HG03135 (cell line): ENCODE measurements around the gene BSCL2.
"Not testable (repeated sequence)": the region's sequence is repeated elsewhere in the genome, so short reads cannot be mapped to it uniquely, and the experiment has no call there.

ENCODE experiments used
- ATAC-seq: cut with Tn5 transposase; IDR thresholded peaks from one replicate; pipeline ENCODE4 v1.9.1; 2021; ENCODE audit warnings: mild to moderate bottlenecking, moderate library complexity; ENCODE audit not compliant: unreplicated experiment

The BSCL2 gene

DNA sequence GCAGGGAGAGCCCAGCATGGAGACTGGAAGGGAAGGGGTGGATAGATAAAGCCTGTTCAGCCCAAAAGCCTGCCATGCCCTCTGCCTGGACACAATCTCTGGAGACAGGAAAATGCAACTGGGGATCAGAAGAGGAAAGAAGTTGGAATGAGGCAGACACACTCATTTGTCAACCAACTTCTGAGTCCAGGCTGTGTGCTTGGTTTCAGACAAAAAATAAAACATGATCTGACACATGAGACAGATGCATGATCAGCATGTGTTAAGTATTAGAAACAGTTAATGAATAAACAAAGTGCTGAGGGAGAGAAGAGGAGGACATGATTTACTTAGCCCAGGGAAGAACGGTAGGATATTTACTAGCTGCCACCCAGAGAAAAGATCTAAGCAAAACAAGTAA is 18.7 kb downstream of the BSCL2 start:
- ATAC-seq, result no peak

GRCh38 chr11:62687508-62688396 is 19.5 kb downstream of the BSCL2 start:
- no peak for ATAC-seq

DNA sequence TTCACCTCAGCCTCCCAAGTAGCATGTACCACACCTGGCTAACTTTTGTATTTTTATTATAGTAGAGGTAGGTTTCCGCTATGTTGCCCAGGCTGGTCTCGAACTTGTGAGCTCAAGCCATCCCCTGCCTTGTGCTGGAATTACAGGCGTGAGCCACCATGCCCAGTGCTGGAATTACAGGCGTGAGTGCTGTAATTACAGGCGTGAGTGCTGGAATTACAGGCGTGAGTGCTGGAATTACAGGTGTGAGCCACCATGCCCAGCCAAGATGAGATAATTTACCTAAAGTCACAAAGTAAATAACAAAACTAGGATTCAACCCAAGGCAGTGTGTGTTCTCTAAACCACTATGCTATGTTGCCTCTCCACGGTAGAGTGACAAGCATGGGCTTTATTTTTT is 24.7 kb downstream of the BSCL2 start:
- ATAC-seq, result no peak

DNA sequence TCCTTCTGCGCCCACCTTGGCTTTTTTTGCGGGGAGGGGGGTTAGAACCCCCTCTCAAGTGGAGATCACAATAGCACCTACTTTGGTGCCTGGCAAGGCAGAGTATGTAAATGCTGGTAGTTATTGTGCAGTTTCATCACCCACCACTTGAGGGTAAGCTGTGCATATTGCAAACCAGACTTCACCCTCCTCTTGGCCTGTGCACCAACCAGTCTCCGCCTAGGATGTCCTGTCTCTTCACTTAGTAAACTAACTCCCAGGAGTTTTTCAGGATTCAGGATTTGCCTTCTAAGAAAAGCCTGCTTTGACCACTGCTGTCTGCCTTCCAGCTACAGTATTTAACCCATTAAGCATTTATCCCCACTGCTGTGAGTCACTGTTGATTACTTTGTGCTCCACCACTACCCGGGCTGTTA is 26.4 kb downstream of the BSCL2 start:
- peak; percentile 62 for ATAC-seq

GRCh38 chr11:62678770-62679696 is 28.2 kb downstream of the BSCL2 start, which contains the start of gene UBXN1:
TSS of gene UBXN1 (minus strand) at chr11:62679073. CDS start at chr11:62678923, 150 bp downstream.
- ATAC-seq, result no peak

- ATAC-seq, result no peak
Observed at GRCh38 chr11:62678433-62678769, 28.8 kb downstream of the BSCL2 start.

DNA sequence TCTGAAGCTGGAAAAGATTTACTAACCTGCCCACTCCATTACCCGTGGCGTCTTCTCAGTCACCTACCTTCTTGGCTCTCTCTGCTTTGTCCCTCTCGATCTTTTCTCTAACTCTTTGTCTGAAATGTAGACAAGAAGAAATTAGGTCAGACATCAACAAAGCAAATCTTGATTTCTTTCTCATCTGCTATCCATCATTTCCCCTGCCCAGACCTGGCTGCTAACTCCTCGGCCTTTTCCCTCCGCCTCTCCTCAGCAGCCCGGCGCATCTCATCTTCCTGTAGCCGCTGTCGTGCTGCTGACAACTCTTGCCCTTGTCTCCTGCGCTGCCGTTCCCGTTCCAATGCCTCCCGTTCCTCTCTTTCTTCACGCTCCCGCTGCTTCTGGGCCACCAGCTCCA is 29.5 kb downstream of the BSCL2 start:
- no peak for ATAC-seq

DNA sequence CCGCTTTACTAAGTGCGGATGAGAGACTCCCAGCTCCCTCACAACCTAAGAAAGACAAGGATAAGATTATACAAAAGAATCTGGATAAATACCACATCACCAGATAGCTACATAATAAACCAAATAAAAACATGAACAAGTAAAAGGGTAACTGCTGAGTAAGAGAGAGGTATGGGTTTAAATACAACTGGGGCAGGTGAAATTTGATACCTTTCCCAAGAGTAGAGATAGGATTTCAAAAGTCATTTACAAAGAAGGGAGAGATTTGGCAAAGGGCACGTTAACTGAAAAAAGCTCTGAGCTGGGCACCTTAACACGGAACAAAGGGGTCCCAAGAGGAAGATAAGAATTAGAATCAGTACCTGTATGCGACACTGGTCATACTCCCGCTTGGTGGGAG is 30.1 kb downstream of the BSCL2 start:
- no peak for ATAC-seq

DNA sequence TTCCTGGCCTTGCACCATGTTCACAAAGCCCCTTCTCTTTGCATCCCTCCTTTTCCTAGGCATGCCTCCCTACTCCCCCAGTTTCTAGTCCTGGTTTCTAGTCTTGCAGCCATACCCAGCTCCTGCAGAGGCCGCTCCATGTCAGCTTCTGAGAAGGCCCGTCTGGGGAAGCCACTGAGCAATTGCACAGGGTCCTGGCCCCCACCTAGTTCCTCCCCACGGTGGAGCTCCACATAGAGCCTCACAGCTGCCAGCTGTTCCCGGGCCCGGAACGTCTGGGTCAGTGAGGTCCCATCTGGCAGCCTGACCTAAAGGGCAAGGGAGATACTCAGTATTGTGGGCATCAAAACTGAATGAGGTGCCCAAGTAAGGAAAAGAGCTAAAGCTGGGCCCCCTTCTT is 30.5 kb downstream of the BSCL2 start:
- ATAC-seq, result no peak

GRCh38 chr11:62675415-62675814 is 31.8 kb downstream of the BSCL2 start:
- ATAC-seq, result not testable (repeated sequence)

- ATAC-seq, result no peak
Observed at GRCh38 chr11:62673196-62673525, 34.1 kb downstream of the BSCL2 start.

GRCh38 chr11:62671608-62672389 is 35.4 kb downstream of the BSCL2 start, which contains the start of the genes LBHD1 and UQCC3:
TSS of gene LBHD1 (minus strand) at chr11:62672267. CDS start at chr11:62670031, 2,236 bp downstream.
TSS of gene UQCC3 (plus strand) at chr11:62671673. CDS start at chr11:62671746, 73 bp downstream.
- peak; percentile 58 for ATAC-seq

DNA sequence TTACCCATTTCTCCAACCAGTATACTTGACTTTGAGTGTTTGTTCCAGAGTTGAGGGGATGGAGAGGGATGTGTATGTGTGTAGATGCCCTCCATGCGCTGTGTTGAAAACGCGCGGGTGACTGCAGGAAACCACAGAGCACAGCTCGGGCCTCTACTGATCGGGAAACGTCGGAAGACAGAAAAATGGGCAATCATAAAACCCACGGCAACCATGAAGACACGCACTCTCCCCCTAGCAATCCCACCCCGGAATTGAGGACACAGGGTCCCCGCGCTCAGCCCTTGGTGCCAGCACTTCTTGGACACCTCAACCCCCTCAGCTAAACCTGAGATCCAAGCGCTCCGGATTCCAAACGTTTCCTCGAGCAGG is 36.0 kb downstream of the BSCL2 start:
- peak; percentile 8 for ATAC-seq

DNA sequence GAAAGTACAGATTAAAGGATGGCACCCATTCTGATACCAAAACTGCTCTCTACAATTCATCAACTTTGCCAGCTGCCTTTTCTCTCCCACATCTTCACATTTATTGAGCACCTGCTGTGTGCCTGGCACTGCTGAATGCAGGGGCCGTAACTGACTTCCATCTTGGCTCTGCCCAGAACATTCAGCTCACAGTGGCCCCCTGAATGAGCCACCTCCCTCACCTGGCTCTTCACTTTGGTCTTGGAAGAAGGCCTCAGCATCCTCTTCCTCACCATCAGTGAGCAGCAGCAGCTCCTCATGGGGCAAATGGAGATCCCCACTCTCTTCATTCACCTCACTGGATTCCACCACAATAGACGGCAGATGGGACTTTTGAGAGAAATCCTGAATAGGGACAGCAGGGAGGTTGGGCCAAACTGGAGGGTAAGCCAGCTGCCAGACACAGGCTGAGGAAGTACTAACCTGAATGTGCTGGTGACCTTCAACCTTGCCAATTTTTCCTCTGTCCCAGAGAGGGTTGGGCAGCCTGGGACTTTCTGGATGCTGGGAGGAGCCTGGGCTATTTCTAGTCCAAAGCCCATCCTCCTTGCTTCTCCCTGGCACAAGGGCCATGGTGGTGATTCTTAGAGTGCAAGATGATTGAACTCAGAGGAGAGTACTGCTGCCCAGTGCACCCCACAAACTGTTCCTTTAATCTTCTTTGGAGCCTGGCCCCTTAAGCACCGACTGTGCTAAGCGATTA is 37.6 kb downstream of the BSCL2 start:
- ATAC-seq, result no peak

DNA sequence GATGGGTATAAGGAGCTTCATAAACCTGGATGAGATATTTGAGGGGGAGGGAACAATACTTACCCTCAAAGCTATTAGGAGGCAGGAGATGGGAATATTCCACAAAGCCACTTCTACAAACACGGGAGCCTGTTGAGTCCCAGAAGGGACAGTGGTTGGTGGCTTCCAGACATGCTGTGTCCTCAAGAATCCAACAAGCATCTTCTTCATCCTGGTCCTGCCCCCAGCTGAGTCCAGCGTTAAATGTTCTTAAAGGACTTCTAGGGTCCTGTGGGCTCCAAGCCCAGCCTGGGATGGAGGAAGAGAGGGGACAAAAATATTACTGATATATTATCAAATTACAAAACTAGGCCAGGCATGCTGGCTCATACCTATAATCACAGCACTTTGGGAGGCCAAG is 39.8 kb downstream of the BSCL2 start:
- ATAC-seq, result no peak

GRCh38 chr11:62666259-62666926 is 40.8 kb downstream of the BSCL2 start:
- no peak for ATAC-seq

- ATAC-seq, result peak; percentile 3
Observed at GRCh38 chr11:62665599-62666258, 41.5 kb downstream of the BSCL2 start.

DNA sequence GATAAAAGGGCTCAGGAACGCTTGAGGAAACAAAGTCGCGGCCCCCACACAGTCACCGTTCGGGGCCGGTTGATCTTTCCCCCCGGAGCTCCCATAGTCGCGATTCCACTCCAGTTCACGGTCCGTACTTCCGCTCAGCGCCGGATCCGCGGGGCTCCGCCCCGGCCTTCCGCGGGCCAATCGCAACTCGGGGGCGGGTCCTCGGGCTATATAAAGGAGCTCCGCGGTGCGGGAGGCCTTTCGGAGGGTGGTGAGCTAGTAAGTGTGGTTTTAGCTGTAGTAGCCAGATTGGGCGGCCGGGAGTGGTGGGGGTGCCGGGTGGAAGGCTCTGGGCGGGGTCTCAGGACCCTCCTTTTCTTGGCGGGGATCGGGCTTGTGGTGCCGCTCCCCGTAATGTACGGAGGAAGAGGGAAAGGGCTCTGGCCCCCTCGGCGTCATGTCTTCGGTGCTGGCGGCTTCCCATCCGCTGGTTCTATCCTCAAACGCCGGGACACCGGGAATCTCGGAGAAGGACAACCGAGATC is 42.1 kb downstream of the BSCL2 start, which contains the start of the genes C11orf98 and CSKMT:
Gene C11orf98 (minus strand): TSS at position 136 of the 524 bp plus-strand sequence. CDS start 41 bp downstream, at position 95.
Gene CSKMT (plus strand): TSS at position 238 of the 524 bp plus-strand sequence. CDS start 568 bp downstream, outside the sequence.
- ATAC-seq, result peak; percentile 79
